Coronary artery (tissue), 2 donors: ENCODE results near the gene PHGDH.

ENCODE experiments used
- DNase-seq: peaks from one replicate; pipeline ENCODE4 v3.0.0-alpha.2; 2017; ENCODE audit warnings: low spot score
- H3K27ac ChIP-seq, 2 donors: fragments of 200-600 bp; sonication (generic); one replicate each; pipeline ENCODE4 v1.5.1; 2016 to 2019
- H3K4me3 ChIP-seq: fragments of 200-600 bp; sonication (generic); 2 replicates; pipeline ENCODE4 v1.5.1; 2016; ENCODE audit warnings: mild to moderate bottlenecking, moderate library complexity
- CTCF ChIP-seq: fragments of 200-600 bp; sonication (generic); IDR thresholded peaks from one replicate; pipeline ENCODE4 v1.5.1; 2019; ENCODE audit warnings: antibody characterized with exemption

PHGDH gene

DNA sequence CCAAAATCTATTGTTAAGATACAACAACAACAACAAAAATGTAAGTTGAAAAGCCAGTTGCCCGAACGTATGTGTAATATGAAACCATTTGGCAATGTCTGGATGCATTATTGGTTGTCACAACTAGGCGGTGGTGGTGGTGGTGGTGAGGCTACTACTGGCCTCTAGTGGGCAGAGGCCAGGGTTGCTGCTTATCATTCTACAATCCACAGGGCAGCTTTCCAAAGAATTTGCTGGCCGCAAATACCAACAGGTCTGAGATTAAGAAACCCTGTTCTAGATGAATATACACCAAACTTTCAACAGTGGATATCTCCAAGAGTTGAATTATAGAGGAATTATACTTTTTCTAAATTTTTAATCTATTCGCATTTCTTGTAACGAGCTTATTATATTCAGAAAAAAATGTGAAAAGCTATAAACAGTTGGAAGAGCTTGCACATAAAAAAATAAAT lies 36.9 kb upstream of the PHGDH start:
- peak overlapping the region; percentile 70 for H3K4me3 ChIP-seq
- DNase-seq, result no peak
- TF ChIP-seq CTCF, result no peak

DNA sequence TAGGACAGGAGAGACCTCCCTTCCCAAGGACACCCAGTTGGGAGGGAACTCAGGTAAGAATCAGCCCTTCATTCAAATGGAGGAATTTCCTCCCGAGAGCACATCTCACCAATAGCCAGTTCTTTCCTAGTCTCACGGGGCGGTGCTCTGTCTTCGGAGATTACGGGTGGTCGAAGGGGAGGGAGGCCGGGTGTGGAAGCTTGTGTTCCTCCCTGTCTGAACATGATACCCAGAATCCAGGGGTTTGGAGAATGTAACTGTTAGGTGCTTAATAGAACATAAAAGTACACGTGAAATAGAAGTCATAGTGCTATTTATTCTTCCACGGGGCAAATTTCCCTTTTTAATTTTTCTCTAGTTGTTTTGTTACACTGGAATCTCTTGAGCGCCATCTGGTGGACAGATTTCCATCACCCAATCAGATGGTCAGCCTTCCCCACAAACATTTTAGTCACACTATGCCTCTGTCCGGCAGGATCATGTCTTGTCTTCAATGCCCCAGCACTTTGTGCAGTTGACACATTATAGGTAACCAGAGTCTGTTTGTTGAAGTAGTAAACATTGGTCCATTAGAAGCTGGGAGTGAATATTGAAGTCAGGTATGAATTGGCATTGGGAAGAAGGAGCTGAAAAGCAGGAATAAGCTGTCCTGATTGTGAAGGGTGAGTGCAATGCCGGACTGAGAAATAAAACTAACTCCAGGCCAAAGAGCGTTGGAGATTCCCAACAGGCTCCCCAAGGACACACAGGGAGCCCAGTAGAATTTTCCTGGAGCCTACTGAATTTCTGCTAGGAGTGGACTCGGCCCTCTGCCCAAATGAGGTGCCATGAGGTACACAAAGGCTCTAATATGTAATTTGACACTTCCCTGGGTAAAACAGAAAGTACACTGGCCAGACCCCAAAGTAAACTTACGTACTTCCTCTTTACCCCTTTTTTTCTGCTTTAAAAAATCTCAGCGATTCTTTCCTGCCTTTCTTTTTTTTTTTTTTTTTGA lies 36.1 kb upstream of the PHGDH start:
- TF ChIP-seq CTCF, result peak; percentile 84
- Histone ChIP-seq H3K27ac (peak overlapping the region in 1 of 2 donors; percentile 79), H3K4me3 (peak overlapping the region; percentile 70)
- DNase-seq, result no peak

More for the DNA sequence above, 36.9 kb upstream of the PHGDH start:
- no peak overlapping the region for H3K27ac ChIP-seq

GRCh38 chr1:119676571-119677206 lies 35.0 kb upstream of the PHGDH start:
- Histone ChIP-seq H3K27ac (peak overlapping the region in 1 of 2 donors; percentile 50), H3K4me3 (no peak overlapping the region)
- TF ChIP-seq CTCF, result no peak
- no peak for DNase-seq

DNA sequence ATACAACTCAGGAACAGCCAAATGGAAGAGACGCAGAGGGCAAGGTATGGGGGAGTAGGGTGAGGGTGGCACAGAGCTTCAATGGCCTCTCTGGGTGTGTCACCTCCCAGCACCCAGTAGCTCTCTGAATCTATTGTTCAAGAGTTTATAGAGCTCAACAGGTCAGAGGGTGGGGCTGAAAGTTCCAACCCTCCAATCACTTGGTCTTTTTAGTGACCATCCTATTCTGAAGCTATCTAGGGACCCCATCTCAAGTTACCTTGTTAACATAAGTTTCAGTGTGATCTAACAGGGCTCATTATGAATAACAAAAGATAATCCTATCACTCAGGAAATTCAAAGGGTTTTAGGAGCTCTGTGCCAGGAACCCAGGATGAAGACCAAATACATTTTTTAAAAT lies 32.5 kb upstream of the PHGDH start:
- no peak for TF ChIP-seq CTCF
- Histone ChIP-seq H3K4me3 (no peak overlapping the region), H3K27ac (no peak overlapping the region)

GRCh38 chr1:119680193-119680592 lies 31.5 kb upstream of the PHGDH start:
- no peak for TF ChIP-seq CTCF
- DNase-seq, result no peak
- H3K4me3 ChIP-seq, result no peak overlapping the region
- no peak overlapping the region for H3K27ac ChIP-seq

More for the DNA sequence above, 32.5 kb upstream of the PHGDH start:
- DNase-seq, result no peak

- DNase-seq, result no peak
- no peak for TF ChIP-seq CTCF
- no peak overlapping the region for H3K27ac ChIP-seq
- no peak overlapping the region for H3K4me3 ChIP-seq
These were observed 31.0 kb upstream of the PHGDH start for GRCh38 chr1:119680723-119681122.
